ENCODE results near the gene TSTD2. TPM values are rescaled to one million over a fixed set of nuclear protein-coding genes. Genes with fewer than 3 reads are reported as not detected.
A peak's percentile ranks its signal among the peaks of the same experiment; 100 is the strongest.

Gene TSTD2
- total RNA-seq, 2 donors from 2014 or later = 13.9 to 14.0 TPM

DNA sequence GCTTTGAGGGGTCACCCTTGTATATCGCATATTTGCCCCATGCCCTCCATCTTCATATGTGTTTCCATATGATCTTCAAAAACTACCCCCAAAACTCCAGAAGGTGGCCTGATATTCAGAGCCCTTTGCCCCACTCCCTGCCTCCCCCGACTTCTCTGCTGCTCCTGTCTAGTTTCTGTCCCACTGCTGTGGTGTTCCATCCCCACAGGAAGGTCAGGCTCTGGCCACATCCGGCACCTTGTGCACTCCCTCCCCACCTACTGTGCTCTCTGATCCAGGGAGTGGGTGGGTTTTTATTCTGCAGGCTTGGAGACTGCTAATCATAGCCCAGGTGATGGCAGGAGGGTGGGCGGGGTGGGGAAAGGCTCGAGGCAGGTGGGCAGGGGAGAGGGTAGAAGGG is 79.3 kb downstream of the TSTD2 start:
- H3K27ac ChIP-seq = peak overlapping the region; percentile 92 to 93
- peaks cover 0 to 49% of the 10 kb centered on the region in 2 donors for H3K4me1 ChIP-seq
- H3K4me3 ChIP-seq = no peak overlapping the region
- no peak for DNase-seq (ENCODE audit: low spot score)
- TF ChIP-seq, protein P1, sequence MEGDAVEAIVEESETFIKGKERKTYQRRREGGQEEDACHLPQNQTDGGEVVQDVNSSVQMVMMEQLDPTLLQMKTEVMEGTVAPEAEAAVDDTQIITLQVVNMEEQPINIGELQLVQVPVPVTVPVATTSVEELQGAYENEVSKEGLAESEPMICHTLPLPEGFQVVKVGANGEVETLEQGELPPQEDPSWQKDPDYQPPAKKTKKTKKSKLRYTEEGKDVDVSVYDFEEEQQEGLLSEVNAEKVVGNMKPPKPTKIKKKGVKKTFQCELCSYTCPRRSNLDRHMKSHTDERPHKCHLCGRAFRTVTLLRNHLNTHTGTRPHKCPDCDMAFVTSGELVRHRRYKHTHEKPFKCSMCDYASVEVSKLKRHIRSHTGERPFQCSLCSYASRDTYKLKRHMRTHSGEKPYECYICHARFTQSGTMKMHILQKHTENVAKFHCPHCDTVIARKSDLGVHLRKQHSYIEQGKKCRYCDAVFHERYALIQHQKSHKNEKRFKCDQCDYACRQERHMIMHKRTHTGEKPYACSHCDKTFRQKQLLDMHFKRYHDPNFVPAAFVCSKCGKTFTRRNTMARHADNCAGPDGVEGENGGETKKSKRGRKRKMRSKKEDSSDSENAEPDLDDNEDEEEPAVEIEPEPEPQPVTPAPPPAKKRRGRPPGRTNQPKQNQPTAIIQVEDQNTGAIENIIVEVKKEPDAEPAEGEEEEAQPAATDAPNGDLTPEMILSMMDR (IDR thresholded peaks at IDR 0.05) = no peak
- no peaks in the 10 kb centered on the region for H3K27me3 ChIP-seq
- peaks cover 20% of the 10 kb centered on the region for H3K36me3 ChIP-seq
- no peaks in the 10 kb centered on the region for H3K9me3 ChIP-seq

DNA sequence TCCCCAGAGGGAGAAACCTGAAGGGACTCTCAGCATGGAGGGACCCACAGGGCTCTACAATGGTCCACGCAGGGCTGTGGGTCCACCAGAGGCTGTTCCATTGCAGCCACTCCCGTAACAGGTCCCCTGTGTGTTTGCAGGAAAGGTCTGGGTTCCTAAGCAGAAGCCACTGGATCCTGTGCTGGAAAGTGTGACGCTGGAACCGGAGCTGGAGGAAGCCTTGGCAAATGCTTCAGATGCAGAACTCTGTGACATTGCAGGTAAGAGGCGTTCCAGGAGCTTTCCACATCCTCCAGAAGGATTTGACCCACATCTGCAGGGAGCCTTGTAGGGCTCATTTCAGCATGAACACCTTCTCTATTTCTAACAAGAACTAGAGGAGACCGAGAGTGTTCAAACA is 80.0 kb downstream of the TSTD2 start:
- TF ChIP-seq, protein P1 (IDR thresholded peaks at IDR 0.05) = no peak
- H3K9me3 ChIP-seq = no peaks in the 10 kb centered on the region
- H3K4me3 ChIP-seq = no peak overlapping the region
- DNase-seq (ENCODE audit: low spot score) = no peak
- H3K36me3 ChIP-seq = peaks cover 22% of the 10 kb centered on the region
- no peaks in the 10 kb centered on the region for H3K27me3 ChIP-seq
- peak overlapping the region; percentile 92 to 93 for H3K27ac ChIP-seq
- H3K4me1 ChIP-seq = peaks cover 0 to 42% of the 10 kb centered on the region in 2 donors

- no peak for DNase-seq (ENCODE audit: low spot score)
- no peaks in the 10 kb centered on the region for H3K27me3 ChIP-seq
- no peaks in the 10 kb centered on the region for H3K9me3 ChIP-seq
- no peak overlapping the region for H3K4me3 ChIP-seq
- H3K36me3 ChIP-seq = peaks cover 39% of the 10 kb centered on the region
- TF ChIP-seq, protein P1 (IDR thresholded peaks at IDR 0.05) = no peak
- H3K4me1 ChIP-seq = peaks cover 0 to 30% of the 10 kb centered on the region in 2 donors
- H3K27ac ChIP-seq = no peak overlapping the region
Measured at GRCh38 chr9:97551308-97551707, 81.9 kb downstream of the TSTD2 start.

DNA sequence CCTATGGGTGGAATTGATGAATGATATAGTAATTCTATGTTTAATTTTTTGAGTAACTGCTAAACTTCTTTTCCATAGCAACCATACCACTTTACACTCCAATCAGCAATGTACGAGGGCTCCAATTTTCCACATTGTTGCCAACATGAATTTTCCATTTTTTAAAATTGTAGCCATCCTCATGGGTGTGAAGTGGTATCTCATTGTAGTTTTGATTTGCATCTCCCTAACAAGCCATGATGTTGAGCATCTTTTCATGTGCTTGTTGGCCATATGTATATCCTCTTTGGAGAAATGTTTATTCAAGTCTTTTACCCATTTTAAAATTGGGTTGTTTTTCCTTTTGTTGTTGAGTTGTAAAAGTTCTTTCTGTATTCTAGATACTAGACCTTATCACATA is 82.8 kb downstream of the TSTD2 start:
- Histone ChIP-seq H3K27me3 (no peaks in the 10 kb centered on the region), H3K36me3 (peaks cover 42% of the 10 kb centered on the region), H3K4me3 (no peak overlapping the region), H3K4me1 (peaks cover 0 to 29% of the 10 kb centered on the region in 2 donors), H3K27ac (no peak overlapping the region), H3K9me3 (no peaks in the 10 kb centered on the region)
- TF ChIP-seq, protein P1 (IDR thresholded peaks at IDR 0.05) = no peak
- no peak for DNase-seq (ENCODE audit: low spot score)

Other genes with a start within 250 kb of the TSTD2 start
- 1 to 10 TPM; 6.5 to 7.2 TPM for gene TDRD7, start 221.3 kb downstream of the TSTD2 start, total RNA-seq
- gene TMOD1, start 131.7 kb downstream of the TSTD2 start, total RNA-seq = 100 to 1,000 TPM; 118 to 122 TPM
- gene NCBP1, start 453 bp upstream of the TSTD2 start, total RNA-seq = 10 to 100 TPM; 14.1 to 18.5 TPM
- 1 to 10 TPM; 6.9 to 7.9 TPM for gene XPA, start 64.0 kb upstream of the TSTD2 start, total RNA-seq
- gene FOXE1, start 219.9 kb upstream of the TSTD2 start, total RNA-seq = not detected